DOHH2 (cell line): ENCODE results near the gene C1GALT1.

Experiments used
- H3F3A ChIP-seq: fragments of 200-600 bp; sonication (generic), shearing (Covaris generic); 2 replicates; pipeline ENCODE4 v1.6.0; 2016; ENCODE audit warnings: antibody characterized with exemption, mild to moderate bottlenecking; ENCODE audit not compliant: control insufficient read depth, insufficient read depth
- H3K27ac ChIP-seq: fragments of 200-600 bp; sonication (generic); 2 replicates; pipeline ENCODE4 v1.5.1; 2014; ENCODE audit warnings: low read depth, mild to moderate bottlenecking, low read length, moderate library complexity
- H3K27me3 ChIP-seq: fragments of 200-600 bp; sonication (generic); 2 replicates; pipeline ENCODE4 v1.6.1; 2014; ENCODE audit warnings: mild to moderate bottlenecking, low read length, mixed read lengths; ENCODE audit not compliant: control insufficient read depth
- H3K36me3 ChIP-seq: fragments of 200-600 bp; sonication (generic); 2 replicates; pipeline ENCODE4 v1.6.1; 2014; ENCODE audit warnings: mild to moderate bottlenecking, low read length, moderate library complexity, mixed read lengths; ENCODE audit not compliant: control insufficient read depth
- H3K4me1 ChIP-seq: fragments of 200-600 bp; sonication (generic); 2 replicates; pipeline ENCODE4 v1.6.1; 2014; ENCODE audit warnings: mild to moderate bottlenecking, low read length, mixed read lengths; ENCODE audit not compliant: control insufficient read depth
- H3K4me2 ChIP-seq: fragments of 200-600 bp; sonication (generic); 2 replicates; pipeline ENCODE4 v1.6.0; 2014; ENCODE audit warnings: mild to moderate bottlenecking, low read length, moderate library complexity
- H3K4me3 ChIP-seq: fragments of 200-600 bp; sonication (generic); 2 replicates; pipeline ENCODE4 v1.5.1; 2014; ENCODE audit warnings: mild to moderate bottlenecking, low read length, mixed read lengths
- H3K79me2 ChIP-seq: fragments of 200-600 bp; sonication (generic); 2 replicates; pipeline ENCODE4 v1.6.1; 2014; ENCODE audit warnings: mild to moderate bottlenecking, low read length, mixed read lengths; ENCODE audit not compliant: control insufficient read depth
- H3K9me2 ChIP-seq: fragments of 200-600 bp; sonication (generic); replicated peaks from 2 replicates; pipeline ENCODE4 v1.6.1; 2014; ENCODE audit warnings: mild to moderate bottlenecking, low read length, mixed read lengths; ENCODE audit not compliant: control insufficient read depth
- H3K9me3 ChIP-seq: fragments of 200-600 bp; sonication (generic); 2 replicates; pipeline ENCODE4 v1.6.1; 2014; ENCODE audit warnings: antibody characterized with exemption, low read length, mixed read lengths; ENCODE audit not compliant: control insufficient read depth, insufficient read depth
- H4K20me1 ChIP-seq: fragments of 200-600 bp; sonication (generic); 2 replicates; pipeline ENCODE4 v1.6.0; 2014; ENCODE audit warnings: low read depth, mild to moderate bottlenecking, antibody characterized with exemption, low read length, moderate library complexity; ENCODE audit not compliant: control insufficient read depth, insufficient read depth
- EZH2phosphoT487 ChIP-seq: fragments of 200-600 bp; sonication (generic); IDR thresholded peaks from 2 replicates; pipeline ENCODE4 v1.6.1; 2017; ENCODE audit warnings: borderline replicate concordance, mild to moderate bottlenecking, antibody characterized with exemption, low read length, moderate library complexity, mixed read lengths
- TF ChIP-seq, protein P1 (sequence below): fragments of 200-600 bp; sonication (generic); IDR thresholded peaks from one replicate; pipeline ENCODE4 v1.5.1; 2014; ENCODE audit warnings: antibody characterized with exemption, mild to moderate bottlenecking, low read depth, low read length; ENCODE audit not compliant: poor library complexity, severe bottlenecking

C1GALT1 gene

DNA sequence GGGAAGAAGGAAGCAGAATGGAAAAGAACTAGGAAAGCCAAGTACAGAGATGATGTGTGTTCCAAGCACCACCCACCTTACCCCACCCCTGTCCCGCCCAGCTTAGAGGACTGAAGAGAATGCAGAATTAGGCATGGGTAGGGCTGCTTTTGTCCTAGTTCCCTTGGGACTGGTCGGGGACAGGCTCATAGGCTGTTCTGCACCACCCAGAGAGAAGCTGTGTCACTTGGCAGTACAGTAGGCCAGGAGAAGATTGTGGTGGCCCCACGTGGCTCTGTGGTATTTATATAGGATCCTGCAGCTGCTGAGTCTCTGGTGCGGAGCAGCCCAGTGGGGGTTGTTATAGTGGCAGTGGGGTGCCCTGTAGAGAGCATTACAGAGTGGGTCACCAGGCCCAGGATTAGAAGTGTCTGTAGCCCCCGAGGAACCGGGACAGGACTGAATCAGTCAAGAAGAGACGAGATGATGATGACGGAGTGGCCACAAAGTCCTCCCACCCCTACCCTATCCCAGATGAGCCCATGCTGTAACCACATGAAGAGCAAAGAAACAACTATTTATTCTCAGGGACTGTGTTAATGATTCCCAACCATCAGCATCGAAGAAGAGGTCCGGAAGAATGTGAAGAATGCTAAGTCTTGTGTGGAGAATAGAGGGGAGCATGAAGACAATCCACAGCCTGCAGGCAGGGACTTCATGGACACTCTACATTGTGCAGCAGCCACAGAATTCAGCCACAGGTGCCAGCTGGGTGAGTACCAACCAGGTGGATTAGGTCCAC lies 88.9 kb downstream of the C1GALT1 start:
- Histone ChIP-seq H3K4me2 (no peak overlapping the region), H3K36me3 (no peaks in the 10 kb centered on the region), H3K27ac (no peak overlapping the region), H3K9me2 (no peaks in the 10 kb centered on the region), H4K20me1 (no peaks in the 10 kb centered on the region), H3K4me3 (no peak overlapping the region), H3K9me3 (no peaks in the 10 kb centered on the region), H3K4me1 (no peaks in the 10 kb centered on the region), H3F3A (no peaks in the 10 kb centered on the region), H3K27me3 (no peaks in the 10 kb centered on the region; the same call in 1 of the 2 replicates), H3K79me2 (no peaks in the 10 kb centered on the region)
- no peak for TF ChIP-seq EZH2phosphoT487
- TF ChIP-seq, protein P1, sequence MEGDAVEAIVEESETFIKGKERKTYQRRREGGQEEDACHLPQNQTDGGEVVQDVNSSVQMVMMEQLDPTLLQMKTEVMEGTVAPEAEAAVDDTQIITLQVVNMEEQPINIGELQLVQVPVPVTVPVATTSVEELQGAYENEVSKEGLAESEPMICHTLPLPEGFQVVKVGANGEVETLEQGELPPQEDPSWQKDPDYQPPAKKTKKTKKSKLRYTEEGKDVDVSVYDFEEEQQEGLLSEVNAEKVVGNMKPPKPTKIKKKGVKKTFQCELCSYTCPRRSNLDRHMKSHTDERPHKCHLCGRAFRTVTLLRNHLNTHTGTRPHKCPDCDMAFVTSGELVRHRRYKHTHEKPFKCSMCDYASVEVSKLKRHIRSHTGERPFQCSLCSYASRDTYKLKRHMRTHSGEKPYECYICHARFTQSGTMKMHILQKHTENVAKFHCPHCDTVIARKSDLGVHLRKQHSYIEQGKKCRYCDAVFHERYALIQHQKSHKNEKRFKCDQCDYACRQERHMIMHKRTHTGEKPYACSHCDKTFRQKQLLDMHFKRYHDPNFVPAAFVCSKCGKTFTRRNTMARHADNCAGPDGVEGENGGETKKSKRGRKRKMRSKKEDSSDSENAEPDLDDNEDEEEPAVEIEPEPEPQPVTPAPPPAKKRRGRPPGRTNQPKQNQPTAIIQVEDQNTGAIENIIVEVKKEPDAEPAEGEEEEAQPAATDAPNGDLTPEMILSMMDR: no peak

DNA sequence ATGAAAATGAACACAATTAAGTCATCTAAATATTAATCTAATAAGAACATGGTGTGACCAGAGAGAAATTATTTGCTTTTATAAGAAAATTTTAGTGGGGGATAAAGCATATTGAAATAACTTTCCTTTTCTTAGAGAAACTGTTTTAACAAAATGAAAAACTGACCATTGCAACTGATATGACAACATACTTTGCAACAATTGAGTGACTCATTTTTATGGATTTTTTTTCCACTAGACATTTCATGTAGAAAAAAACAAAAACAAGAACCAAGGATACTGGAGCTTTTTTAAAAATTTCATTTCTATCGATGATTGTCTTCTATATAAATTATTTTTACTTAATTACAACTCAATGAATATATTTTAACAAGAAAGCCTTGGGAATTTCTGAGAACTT lies 90.0 kb downstream of the C1GALT1 start:
- Histone ChIP-seq H3K4me2 (no peak overlapping the region), H3K9me3 (no peaks in the 10 kb centered on the region)

DNA sequence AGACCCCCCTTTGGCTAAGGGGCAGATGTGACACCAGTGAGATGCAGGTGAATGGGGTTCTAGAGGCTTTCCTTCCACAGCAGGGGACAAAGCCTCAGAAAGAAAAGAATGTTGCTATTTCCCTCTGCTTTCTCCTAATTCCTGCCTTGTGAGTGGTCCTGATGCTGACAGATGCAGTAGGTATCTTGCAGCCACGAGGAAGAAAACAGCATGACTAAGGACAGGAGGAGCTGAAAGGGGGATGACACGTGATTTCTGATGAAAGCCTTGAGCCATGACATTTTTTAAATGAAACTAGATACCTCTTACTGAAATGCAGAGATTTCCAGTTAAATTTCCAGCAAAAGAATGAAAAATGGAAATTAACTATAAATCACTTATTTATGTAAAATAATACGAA lies 92.4 kb downstream of the C1GALT1 start:
- no peaks in the 10 kb centered on the region for H4K20me1 ChIP-seq
- H3K79me2 ChIP-seq: no peaks in the 10 kb centered on the region
- H3K9me2 ChIP-seq: no peaks in the 10 kb centered on the region
- TF ChIP-seq, protein P1: no peak
- no peak for TF ChIP-seq EZH2phosphoT487
- H3K27me3 ChIP-seq: no peaks in the 10 kb centered on the region
- H3K27ac ChIP-seq: no peak overlapping the region
- H3K36me3 ChIP-seq: no peaks in the 10 kb centered on the region
- no peak overlapping the region for H3K4me3 ChIP-seq
- H3K4me1 ChIP-seq: no peaks in the 10 kb centered on the region
- H3K9me3 ChIP-seq: no peaks in the 10 kb centered on the region
- H3F3A ChIP-seq: no peaks in the 10 kb centered on the region
- no peak overlapping the region for H3K4me2 ChIP-seq

More for the DNA sequence above, 90.0 kb downstream of the C1GALT1 start:
- no peaks in the 10 kb centered on the region for H3K79me2 ChIP-seq
- H3F3A ChIP-seq: no peaks in the 10 kb centered on the region
- H3K4me3 ChIP-seq: no peak overlapping the region
- no peaks in the 10 kb centered on the region for H4K20me1 ChIP-seq
- H3K9me2 ChIP-seq: no peaks in the 10 kb centered on the region
- no peak overlapping the region for H3K27ac ChIP-seq
- TF ChIP-seq, protein P1: no peak
- TF ChIP-seq EZH2phosphoT487: no peak
- no peaks in the 10 kb centered on the region; the same call in 1 of the 2 replicates for H3K27me3 ChIP-seq
- H3K4me1 ChIP-seq: no peaks in the 10 kb centered on the region
- H3K36me3 ChIP-seq: no peaks in the 10 kb centered on the region
